AG09319 (cell line): ENCODE data around the gene EVC.

Experiments used
- DNase-seq: peaks from one replicate; pipeline ENCODE4 v3.0.0-alpha.2; 2010; ENCODE audit warnings: low read depth; ENCODE audit errors: extremely low read depth
- TF ChIP-seq, protein P1 (sequence below): IDR thresholded peaks from 2 replicates; pipeline ENCODE4 v1.5.1; 2011; ENCODE audit warnings: low read depth, mild to moderate bottlenecking, inconsistent platforms, low read length, moderate library complexity

EVC gene

DNA sequence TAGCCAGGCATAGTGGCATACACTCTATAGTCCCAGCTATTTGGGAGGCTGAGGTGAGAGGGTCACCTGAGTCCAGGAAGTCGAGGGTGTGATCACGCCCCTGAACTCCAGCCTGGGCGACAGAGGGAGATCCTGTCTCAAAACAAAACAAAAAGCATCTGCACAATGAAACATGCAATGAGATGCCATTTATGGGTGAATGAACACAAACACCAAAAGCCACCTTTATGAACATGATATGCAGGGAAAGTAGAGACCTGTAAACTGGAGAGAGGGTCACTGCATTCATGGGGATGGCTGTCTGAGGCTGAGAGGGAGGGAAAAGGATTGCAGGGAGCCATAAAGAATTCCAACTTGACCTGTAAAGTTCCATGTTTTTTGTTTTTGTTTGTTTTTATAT is 70.7 kb downstream of the EVC start:
- no peak for DNase-seq
- TF ChIP-seq, protein P1, sequence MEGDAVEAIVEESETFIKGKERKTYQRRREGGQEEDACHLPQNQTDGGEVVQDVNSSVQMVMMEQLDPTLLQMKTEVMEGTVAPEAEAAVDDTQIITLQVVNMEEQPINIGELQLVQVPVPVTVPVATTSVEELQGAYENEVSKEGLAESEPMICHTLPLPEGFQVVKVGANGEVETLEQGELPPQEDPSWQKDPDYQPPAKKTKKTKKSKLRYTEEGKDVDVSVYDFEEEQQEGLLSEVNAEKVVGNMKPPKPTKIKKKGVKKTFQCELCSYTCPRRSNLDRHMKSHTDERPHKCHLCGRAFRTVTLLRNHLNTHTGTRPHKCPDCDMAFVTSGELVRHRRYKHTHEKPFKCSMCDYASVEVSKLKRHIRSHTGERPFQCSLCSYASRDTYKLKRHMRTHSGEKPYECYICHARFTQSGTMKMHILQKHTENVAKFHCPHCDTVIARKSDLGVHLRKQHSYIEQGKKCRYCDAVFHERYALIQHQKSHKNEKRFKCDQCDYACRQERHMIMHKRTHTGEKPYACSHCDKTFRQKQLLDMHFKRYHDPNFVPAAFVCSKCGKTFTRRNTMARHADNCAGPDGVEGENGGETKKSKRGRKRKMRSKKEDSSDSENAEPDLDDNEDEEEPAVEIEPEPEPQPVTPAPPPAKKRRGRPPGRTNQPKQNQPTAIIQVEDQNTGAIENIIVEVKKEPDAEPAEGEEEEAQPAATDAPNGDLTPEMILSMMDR: no peak

DNA sequence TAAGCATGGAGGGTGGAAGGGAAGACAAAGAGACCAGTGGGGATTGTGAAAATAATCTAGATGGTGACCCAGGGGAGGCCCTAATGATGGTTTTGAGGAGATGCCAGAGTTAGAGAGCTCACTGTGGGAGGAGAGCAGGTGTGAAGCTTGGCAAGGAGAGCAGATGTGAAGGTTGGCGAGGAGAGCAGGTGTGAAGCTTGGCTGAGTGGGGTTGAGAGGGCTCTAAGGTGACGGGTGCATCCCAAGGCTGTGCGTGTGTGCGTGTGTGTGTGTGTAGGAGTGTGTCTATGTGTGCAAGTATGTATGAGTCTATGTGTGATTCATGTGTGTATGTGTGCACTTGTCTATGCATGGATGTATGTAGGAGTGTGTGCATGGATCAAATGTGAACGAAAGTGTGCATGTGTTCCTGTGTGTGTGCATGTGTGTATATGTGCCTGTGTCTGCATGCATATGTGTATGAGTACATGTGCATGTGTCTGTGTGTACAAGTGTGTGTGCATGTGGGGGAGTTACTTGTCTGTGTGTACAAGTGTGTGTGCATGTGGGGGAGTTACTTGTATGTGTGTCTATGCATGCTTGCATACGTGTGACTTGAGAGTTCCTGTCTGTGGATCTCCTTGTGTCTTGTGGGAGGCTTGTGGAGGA is 72.0 kb downstream of the EVC start:
- TF ChIP-seq, protein P1: no peak
- no peak for DNase-seq

DNA sequence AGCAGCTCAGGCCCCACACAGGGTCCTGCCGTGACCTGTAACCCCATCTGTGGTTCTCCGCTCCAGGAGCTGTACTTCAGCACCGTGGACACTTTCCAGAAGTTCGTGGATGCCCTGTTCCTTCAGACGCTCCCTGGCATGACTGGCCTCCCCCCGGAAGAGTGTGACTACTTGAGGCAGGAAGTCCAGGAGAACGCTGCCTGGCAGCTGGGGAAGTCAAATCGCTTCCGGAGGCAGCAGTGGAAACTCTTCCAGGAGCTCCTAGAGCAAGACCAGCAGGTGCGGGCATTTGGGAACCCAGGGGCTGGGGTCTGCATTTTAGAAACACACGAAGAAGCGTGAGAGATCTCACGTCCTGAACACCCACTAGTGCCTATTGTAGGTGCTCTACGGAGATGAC is 72.5 kb downstream of the EVC start:
- TF ChIP-seq, protein P1: no peak
- DNase-seq: no peak

DNA sequence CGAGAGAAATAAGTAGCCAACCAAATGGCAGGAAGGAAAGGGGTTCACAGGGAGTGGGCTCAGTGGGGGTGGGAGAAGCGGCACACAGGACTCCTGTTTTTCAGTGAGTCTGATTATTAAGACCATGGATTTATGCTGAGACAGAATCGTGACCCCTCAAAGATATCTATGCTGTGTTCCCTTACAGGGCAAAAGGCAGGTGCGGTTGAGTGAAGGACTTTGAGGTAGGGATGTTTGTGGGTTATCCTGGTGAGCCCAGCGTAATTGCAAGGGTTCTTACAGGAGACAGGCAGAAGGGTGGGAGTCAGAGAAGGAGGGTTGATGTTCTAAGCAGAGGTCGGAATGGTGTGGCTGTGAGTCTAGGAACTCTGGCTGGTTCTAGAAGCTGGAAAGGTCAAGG is 73.0 kb downstream of the EVC start:
- no peak for DNase-seq
- TF ChIP-seq, protein P1: no peak

DNA sequence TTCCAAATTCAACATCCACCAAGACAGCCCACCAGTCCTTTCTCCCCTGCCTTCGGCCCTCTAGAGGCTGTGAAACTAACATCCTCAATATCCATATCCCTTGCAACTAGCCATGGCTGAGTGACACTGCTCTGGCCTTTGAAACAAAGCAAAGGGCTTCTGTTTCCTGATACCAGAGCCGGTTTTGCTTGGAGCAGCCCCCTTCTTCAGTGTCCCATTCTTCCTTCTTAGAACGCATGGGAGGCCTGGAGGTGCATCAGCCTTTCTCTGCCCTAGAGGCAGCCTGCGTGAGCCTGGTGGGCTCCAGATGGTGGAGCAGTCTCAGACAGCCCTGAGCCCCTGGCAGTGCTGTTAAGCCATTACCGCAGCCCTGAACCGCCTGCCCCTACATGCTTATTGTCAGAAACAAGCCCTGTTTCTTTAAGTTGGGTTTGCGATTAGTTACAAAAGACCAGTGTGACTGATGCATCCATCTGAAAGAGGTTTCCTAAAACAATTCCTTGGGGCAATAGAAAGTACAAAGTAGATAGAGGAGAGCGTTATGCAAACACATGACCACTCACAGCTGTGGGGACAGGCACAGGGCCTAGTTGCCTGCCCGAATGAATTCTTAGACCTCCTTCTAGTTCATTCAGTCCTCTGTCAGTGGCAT is 74.1 kb downstream of the EVC start:
- TF ChIP-seq, protein P1: peak; percentile 10
- DNase-seq: no peak

DNA sequence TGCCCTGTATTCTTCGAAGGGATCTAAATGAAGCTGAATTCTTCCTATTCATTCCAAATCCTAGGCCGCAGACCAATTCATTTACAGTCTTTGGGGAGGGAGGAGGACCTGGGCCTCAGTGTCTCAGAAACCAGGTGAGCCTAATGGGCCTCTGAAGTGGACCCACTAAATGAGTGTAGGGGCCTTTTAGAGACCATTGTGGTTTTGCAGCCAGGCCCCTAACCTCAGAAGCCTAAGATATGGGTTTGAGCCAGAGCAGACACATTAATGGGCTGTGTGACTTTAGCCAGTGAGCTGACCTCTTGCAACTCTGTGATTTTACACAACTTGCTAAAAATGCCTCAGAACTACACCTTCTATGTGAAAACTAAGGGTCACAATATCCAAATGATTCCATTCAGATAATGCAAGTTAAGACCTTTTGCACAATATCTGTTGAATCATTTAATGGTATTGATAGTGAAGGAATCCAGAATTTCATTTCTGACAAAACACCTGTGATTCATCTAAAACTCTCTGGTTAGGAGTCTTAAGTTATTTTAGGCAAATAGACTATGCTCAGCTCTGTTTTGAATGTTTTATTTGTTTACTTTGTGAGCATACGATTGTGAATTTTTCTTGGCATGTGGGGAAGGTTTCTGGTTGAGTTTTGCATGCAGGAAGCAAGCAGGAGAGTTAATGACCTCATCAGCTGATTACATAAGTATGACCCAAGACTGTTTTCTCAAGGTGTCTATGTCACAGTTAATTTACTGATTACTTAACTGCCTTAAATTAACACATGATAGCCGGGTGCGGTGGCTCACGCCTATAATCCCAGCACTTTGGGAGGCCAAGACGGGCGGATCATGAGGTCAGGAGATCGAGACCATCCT is 75.0 kb downstream of the EVC start:
- TF ChIP-seq, protein P1: no peak
- peak; percentile 66 for DNase-seq

DNA sequence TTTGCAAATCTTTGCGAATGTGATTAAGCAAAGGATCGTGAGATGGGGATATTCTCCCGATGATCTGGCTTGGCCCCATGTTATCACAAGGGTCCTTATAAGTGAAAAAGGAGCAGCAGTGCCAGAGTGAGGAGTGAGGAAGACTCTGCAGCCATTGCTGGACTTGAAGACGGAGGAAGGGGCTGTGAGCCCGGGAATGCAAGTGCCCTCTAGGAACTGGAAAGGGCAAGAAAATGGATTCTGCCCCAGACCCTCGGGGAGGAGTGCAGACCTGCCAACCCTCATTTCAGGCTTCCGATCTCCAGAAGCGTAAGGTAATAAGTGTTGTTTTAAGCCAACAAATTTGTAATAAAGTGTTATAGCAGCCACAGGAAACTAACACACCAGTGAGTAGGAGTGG is 76.3 kb downstream of the EVC start:
- no peak for DNase-seq
- TF ChIP-seq, protein P1: no peak
